SK-N-MC (cell line): Measurements from ENCODE around the gene MAEA.

ENCODE experiments used
- EZH2 ChIP-seq: fragments of 200-600 bp; sonication (generic); IDR thresholded peaks from one replicate; pipeline ENCODE4 v1.6.1; 2017; ENCODE audit warnings: antibody characterized with exemption
- POLR2AphosphoS5 ChIP-seq: IDR thresholded peaks from 2 replicates; pipeline ENCODE4 v1.6.1; 2012; ENCODE audit warnings: mild to moderate bottlenecking, low read depth, low read length, borderline replicate concordance

GRCh38 chr4:1352567-1352900 is 62.8 kb downstream of the MAEA start:
- no peak for TF ChIP-seq EZH2
- TF ChIP-seq POLR2AphosphoS5 = no peak
